22Rv1 (cell line): ENCODE results near the gene OGG1.

Experiments
- CTCF ChIP-seq: fragments of 450-650 bp; IDR thresholded peaks from 2 replicates; pipeline ENCODE4 v1.5.1; 2017; ENCODE audit warnings: mild to moderate bottlenecking
- ZFX ChIP-seq: fragments of 450-650 bp; IDR thresholded peaks from 2 replicates; pipeline ENCODE4 v1.6.1; 2017; ENCODE audit warnings: antibody characterized with exemption, borderline replicate concordance

- TF ChIP-seq CTCF (no peak), ZFX (no peak)
These were observed 42.8 kb downstream of the OGG1 start, which contains the start of the genes ARPC4 and TADA3 for GRCh38 chr3:9792405-9793160.
